ENCODE measurements around the gene ARMC5. TPM values are rescaled to one million over a fixed set of nuclear protein-coding genes. Genes with fewer than 3 reads are reported as not detected.

ARMC5 gene
- total RNA-seq, 2 experiments from 2014 or later, result 19.2 to 22.2 TPM

DNA sequence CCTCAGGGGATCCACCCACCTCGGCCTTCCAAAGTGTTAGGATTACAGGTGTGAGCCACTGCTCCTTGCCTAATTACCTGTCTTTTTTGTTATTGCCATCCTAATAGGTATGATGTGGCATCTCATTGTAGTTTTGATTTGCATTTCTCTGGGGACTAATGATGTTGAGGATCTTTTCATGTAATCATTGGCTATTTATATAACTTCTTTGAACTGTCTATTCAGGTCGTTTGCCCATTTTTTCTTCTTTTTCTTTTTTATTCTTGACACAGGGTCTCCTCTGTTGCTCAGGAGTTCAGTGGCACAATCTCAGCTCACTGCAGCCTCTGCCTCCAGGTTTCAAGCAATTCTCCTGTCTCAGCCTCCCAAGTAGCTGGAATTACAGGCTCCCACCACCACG is 11.3 kb downstream of the ARMC5 start:
- CTCF ChIA-PET, result interaction anchor here (1.9 kb wide), 1 partner anchor 10 kb away, joined by 7 read pairs; no protein-coding TSS in a partner anchor
- H3K36me3 Mint-ChIP-seq, result peaks cover 4% of the 10 kb centered on the region
- H3K27me3 Mint-ChIP-seq, result peaks cover 32% of the 10 kb centered on the region
- H3K27ac Mint-ChIP-seq, result no peak overlapping the region
- ATAC-seq (no peak), DNase-seq (no peak)
- no peak overlapping the region for H3K4me3 Mint-ChIP-seq
- H3K4me1 Mint-ChIP-seq, result peaks cover 25% of the 10 kb centered on the region
- no peaks in the 10 kb centered on the region for H3K9me3 Mint-ChIP-seq (ENCODE audit: low read depth)

GRCh38 chr16:31471241-31471874 is 12.1 kb downstream of the ARMC5 start:
- no peak overlapping the region for H3K4me3 Mint-ChIP-seq
- ATAC-seq, result no peak

DNA sequence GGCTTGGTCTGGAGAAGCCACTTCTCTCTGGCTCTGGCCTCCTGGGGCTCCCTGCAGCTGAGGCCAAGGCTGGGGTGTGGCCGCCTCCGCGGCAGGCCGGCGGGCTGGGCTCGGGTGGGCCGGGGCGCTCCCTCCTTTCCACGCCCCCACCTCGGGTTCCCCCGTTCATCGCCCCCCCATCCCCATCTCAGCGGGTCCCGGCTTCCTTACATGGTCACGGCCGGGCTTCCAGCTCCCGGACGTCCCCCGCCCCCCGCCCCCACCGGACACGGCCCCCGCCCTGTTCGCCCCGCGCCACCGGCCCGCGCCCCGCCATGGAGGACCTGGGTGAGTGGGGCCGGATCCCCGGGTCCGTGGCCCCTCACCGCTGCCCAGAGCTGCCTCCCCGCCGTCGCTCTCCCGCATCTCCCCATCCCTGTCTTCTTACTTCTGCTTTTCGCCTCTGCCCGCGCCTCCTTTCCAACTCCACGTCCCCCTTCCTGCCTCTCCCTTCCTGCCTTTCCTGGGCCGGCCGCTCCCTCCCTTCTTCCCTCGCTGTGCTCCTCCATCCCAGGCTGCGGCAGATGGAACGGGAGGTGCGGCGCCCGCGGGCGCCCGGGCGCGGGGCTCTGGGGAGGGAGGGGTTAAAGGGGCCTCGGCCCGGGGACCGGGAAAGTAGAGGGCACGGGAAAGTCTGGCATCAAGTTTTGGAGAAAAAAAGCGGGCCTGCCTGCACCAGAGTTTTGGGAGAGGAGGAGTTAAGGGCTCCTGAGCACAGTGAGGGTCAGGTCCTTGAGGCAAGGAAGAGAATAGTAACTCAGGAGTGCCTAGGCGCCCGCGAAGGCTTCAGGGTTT is 12.8 kb downstream of the ARMC5 start, which contains the start of gene TGFB1I1:
Gene TGFB1I1, plus strand, starts transcription at position 278 of the 834 bp plus-strand sequence. Its CDS starts 37 bp downstream, at position 315.
- DNase-seq (no peak), ATAC-seq (no peak)
- Mint-ChIP-seq H3K27ac (no peak within 1 kb of the TSS), H3K4me3 (peak within 1 kb of the TSS; percentile 47), H3K36me3 (peaks cover 1% of the 10 kb centered on the region), H3K9me3 (ENCODE audit: low read depth) (no peaks in the 10 kb centered on the region), H3K27me3 (peaks cover 39% of the 10 kb centered on the region), H3K4me1 (peaks cover 25% of the 10 kb centered on the region)
- CTCF ChIA-PET, result interaction anchor here (1.9 kb wide), 1 partner anchor 12 kb away, joined by 7 read pairs; no protein-coding TSS in a partner anchor

More at GRCh38 chr16:31471241-31471874, 12.1 kb downstream of the ARMC5 start:
- DNase-seq, result no peak
- Mint-ChIP-seq H3K9me3 (ENCODE audit: low read depth) (no peaks in the 10 kb centered on the region), H3K27ac (no peak overlapping the region), H3K27me3 (peaks cover 39% of the 10 kb centered on the region), H3K4me1 (peaks cover 29% of the 10 kb centered on the region), H3K36me3 (peaks cover 3% of the 10 kb centered on the region)
- CTCF ChIA-PET, result interaction anchor here (1.9 kb wide), 1 partner anchor 11 kb away, joined by 7 read pairs; no protein-coding TSS in a partner anchor

DNA sequence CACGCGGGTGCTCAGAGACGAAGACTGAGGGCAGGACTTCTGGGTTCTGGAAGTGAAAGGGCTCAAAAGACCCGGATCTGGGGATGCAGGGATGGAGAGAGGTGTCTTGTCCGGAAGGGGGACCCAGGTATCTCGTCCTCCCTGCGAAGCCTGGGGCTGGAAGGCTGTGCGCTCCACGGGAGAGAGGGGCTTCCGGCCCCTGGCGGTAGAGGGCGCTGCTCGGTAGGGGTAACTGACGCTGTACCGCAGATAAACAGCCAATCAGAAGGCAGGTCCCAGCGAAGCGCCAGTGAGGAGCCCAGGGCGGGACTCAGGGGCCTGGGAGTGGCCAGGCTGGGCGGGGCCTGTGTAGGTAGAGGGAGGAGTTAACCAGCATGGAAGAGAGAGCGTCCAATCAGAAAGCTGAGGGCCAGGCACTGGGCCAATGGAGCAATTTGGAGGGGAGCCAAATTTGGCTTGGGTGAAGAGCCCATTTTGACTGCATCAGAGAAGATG is 13.5 kb downstream of the ARMC5 start:
- Mint-ChIP-seq H3K9me3 (ENCODE audit: low read depth) (no peaks in the 10 kb centered on the region), H3K4me3 (peak overlapping the region; percentile 47), H3K27ac (no peak overlapping the region), H3K27me3 (peaks cover 42% of the 10 kb centered on the region), H3K36me3 (no peaks in the 10 kb centered on the region), H3K4me1 (peaks cover 19% of the 10 kb centered on the region)
- DNase-seq, result peak; percentile 62
- ATAC-seq, result peak; percentile 29
- CTCF ChIA-PET, result no interaction called here

DNA sequence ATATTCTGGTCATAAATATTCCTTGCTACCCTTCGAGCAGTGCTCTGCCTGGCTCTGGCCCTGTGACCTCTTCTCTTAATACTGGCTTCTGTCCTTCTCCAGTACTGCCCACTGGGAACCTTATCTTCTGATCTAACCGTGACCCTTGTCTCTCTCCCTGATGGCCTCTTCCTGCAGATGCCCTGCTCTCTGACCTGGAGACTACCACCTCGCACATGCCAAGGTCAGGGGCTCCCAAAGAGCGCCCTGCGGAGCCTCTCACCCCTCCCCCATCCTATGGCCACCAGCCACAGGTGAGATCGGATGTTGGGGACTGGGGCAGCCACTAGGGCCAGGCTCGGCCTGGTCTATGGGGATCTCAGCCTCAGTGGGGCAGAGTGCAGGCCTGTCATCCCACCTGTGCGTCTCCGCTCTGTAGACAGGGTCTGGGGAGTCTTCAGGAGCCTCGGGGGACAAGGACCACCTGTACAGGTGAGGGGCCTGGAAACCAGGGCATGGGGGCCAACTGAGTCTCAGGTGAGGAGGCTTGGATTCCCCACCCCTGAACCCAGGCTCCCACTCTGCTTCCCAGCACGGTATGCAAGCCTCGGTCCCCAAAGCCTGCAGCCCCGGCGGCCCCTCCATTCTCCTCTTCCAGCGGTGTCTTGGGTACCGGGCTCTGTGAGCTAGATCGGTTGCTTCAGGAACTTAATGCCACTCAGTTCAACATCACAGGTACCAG is 14.1 kb downstream of the ARMC5 start:
- CTCF ChIA-PET, result interaction anchor here (4.9 kb wide), 1 partner anchor 14 kb away, joined by 36 read pairs; the partner anchor contains the start of gene ARMC5
- DNase-seq, result no peak
- H3K4me1 Mint-ChIP-seq, result peaks cover 17% of the 10 kb centered on the region
- no peak overlapping the region for H3K27ac Mint-ChIP-seq
- H3K27me3 Mint-ChIP-seq, result peaks cover 46% of the 10 kb centered on the region
- no peaks in the 10 kb centered on the region for H3K9me3 Mint-ChIP-seq (ENCODE audit: low read depth)
- no peak for ATAC-seq
- H3K4me3 Mint-ChIP-seq, result no peak overlapping the region
- no peaks in the 10 kb centered on the region for H3K36me3 Mint-ChIP-seq

DNA sequence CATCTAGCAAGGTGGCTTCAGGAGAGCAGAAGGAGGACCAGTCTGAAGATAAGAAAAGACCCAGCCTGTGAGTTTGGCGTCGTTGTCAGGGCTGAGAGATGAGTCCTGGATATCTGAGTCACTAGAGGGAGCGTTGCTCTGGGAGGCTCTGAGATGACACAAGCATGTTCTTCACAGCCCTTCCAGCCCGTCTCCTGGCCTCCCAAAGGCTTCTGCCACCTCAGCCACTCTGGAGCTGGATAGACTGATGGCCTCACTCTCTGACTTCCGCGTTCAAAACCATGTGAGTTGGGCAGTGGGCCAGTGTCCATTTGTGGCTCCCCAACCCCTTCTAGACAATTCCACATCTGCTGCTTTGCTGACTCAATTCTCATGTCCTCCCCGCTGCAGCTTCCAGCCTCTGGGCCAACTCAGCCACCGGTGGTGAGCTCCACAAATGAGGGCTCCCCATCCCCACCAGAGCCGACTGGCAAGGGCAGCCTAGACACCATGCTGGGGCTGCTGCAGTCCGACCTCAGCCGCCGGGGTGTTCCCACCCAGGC is 14.9 kb downstream of the ARMC5 start:
- H3K4me3 Mint-ChIP-seq, result no peak overlapping the region
- ATAC-seq (no peak), DNase-seq (no peak)
- H3K9me3 Mint-ChIP-seq (ENCODE audit: low read depth), result no peaks in the 10 kb centered on the region
- peaks cover 17% of the 10 kb centered on the region for H3K4me1 Mint-ChIP-seq
- no peak overlapping the region for H3K27ac Mint-ChIP-seq
- no peaks in the 10 kb centered on the region for H3K36me3 Mint-ChIP-seq
- CTCF ChIA-PET, result interaction anchor here (0.8 to 4.9 kb wide), 3 partner anchors 14 to 237 kb away, joined by 3 to 36 read pairs (median 3); partner anchors contain the start of gene ARMC5
- H3K27me3 Mint-ChIP-seq, result peaks cover 46% of the 10 kb centered on the region

DNA sequence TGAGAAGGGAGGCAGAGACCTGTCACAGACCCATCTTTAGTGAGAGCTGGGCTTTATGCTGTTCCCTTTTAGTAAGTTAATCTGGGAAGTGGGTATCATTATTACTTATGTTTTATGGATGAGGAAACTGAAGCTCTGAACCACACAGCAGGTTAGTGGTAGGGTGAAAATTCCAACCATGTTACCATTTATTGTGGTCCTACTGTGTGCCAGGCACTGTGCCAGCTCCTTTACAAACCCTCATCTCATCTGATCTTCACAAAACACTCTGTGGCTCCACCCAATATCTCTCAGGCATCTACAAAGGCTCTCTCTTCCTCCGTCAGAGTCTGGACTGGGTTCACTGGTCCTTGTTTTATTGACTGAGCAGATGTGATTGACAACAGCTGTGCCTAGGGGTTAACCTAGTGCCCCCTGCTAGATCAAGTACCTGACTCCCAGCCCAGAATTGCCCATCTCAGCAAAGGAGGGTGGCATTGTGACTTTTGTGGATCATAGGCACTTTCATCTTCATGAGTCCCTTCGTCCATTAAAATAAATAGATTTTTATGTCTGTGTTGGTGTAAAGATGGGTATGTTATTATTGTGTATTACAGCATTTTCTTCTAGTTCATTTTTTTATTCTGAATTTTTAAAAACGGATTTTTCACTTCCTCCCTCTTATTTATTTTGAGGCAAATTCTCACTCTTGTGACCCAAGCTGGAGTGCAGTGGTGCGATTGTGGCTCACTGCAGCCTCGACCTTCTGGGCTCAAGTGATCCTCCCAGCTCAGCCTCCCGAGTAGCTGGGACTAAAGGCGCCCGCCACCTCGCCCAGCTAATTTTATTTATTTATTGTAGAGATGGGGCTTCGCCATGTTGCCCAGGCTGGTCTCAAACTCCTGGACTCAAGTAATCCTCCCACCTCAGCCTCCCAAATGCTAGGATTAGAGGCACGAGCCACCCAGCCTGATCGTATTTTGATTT is 15.8 kb downstream of the ARMC5 start:
- Mint-ChIP-seq H3K36me3 (no peaks in the 10 kb centered on the region), H3K27ac (no peak overlapping the region), H3K4me3 (no peak overlapping the region), H3K9me3 (ENCODE audit: low read depth) (no peaks in the 10 kb centered on the region), H3K4me1 (peaks cover 17% of the 10 kb centered on the region), H3K27me3 (peaks cover 46% of the 10 kb centered on the region)
- no peak for ATAC-seq
- CTCF ChIA-PET, result interaction anchor here (0.5 to 4.9 kb wide), 5 partner anchors 15 to 393 kb away, joined by 3 to 36 read pairs (median 3); partner anchors contain the start of gene ARMC5
- DNase-seq, result no peak

DNA sequence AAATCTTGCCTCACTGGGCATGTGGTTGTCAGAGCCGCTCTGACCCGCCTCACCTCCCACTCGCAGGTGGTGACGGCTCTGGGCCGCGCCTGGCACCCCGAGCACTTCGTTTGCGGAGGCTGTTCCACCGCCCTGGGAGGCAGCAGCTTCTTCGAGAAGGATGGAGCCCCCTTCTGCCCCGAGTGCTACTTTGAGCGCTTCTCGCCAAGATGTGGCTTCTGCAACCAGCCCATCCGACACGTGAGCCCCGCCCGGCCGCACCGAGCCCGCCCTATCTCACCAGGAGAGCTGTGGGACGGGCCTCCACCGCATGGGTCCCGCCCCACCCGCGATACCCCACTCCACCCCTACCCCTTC is 16.6 kb downstream of the ARMC5 start:
- no peak for DNase-seq
- peaks cover 47% of the 10 kb centered on the region for H3K27me3 Mint-ChIP-seq

GRCh38 chr16:31476303-31477219 is 17.3 kb downstream of the ARMC5 start:
- Mint-ChIP-seq H3K27me3 (peaks cover 41% of the 10 kb centered on the region), H3K4me3 (peak overlapping the region; percentile 74), H3K4me1 (peaks cover 17% of the 10 kb centered on the region), H3K36me3 (no peaks in the 10 kb centered on the region), H3K9me3 (ENCODE audit: low read depth) (no peaks in the 10 kb centered on the region), H3K27ac (peak overlapping the region; percentile 62)
- ATAC-seq (peak; percentile 91), DNase-seq (peak; percentile 93)
- CTCF ChIA-PET, result interaction anchor here (1.2 to 4.9 kb wide), 5 partner anchors 10 to 392 kb away, joined by 3 to 36 read pairs (median 5); partner anchors contain the start of genes ARMC5 and RUSF1

More for the DNA sequence above, 16.6 kb downstream of the ARMC5 start:
- Mint-ChIP-seq H3K4me1 (peaks cover 17% of the 10 kb centered on the region), H3K36me3 (no peaks in the 10 kb centered on the region), H3K27ac (no peak overlapping the region), H3K9me3 (ENCODE audit: low read depth) (no peaks in the 10 kb centered on the region), H3K4me3 (peak overlapping the region; percentile 74)
- no peak for ATAC-seq
- CTCF ChIA-PET, result interaction anchor here (1.3 to 4.9 kb wide), 4 partner anchors 16 to 393 kb away, joined by 3 to 36 read pairs (median 4); partner anchors contain the start of genes ARMC5 and RUSF1

- Mint-ChIP-seq H3K27me3 (peaks cover 42% of the 10 kb centered on the region), H3K4me3 (peak overlapping the region; percentile 74), H3K9me3 (ENCODE audit: low read depth) (no peaks in the 10 kb centered on the region), H3K36me3 (no peaks in the 10 kb centered on the region), H3K4me1 (peaks cover 15% of the 10 kb centered on the region), H3K27ac (no peak overlapping the region)
- CTCF ChIA-PET, result interaction anchor here (1.2 to 4.9 kb wide), 6 partner anchors 9 to 391 kb away, joined by 3 to 36 read pairs (median 4); partner anchors contain the start of genes ARMC5 and RUSF1
- peak; percentile 60 for DNase-seq
- peak; percentile 46 for ATAC-seq
Measured at GRCh38 chr16:31477220-31478216, 18.2 kb downstream of the ARMC5 start.

Data from activated CD8-positive, alpha-beta memory T cell treated with anti-CD3 and anti-CD28 coated beads, Interleukin-2, amount 10 ng/mL, durations not matched to agents 7 days and 5 days (primary cell).